Stimulated activated CD8-positive, alpha-beta memory T cell treated with anti-CD3 and anti-CD28 coated beads, Interleukin-4, amount 100 ng/mL, for 1 hour (primary cell): ENCODE results near the gene CPLANE2.
A peak's percentile ranks its signal among the peaks of the same experiment; 100 is the strongest.
"Not testable (repeated sequence)": the region's sequence is repeated elsewhere in the genome, so short reads cannot be mapped to it uniquely, and the experiment has no call there.

Experiments used
- DNase-seq, 2 donors: peaks; one replicate each; pipeline ENCODE4 v3.0.0-alpha.2; 2020; ENCODE audit warnings: low read depth in 2 of 2, low spot score in 1 of 2

CPLANE2 gene, protein sequence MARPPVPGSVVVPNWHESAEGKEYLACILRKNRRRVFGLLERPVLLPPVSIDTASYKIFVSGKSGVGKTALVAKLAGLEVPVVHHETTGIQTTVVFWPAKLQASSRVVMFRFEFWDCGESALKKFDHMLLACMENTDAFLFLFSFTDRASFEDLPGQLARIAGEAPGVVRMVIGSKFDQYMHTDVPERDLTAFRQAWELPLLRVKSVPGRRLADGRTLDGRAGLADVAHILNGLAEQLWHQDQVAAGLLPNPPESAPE

DNA sequence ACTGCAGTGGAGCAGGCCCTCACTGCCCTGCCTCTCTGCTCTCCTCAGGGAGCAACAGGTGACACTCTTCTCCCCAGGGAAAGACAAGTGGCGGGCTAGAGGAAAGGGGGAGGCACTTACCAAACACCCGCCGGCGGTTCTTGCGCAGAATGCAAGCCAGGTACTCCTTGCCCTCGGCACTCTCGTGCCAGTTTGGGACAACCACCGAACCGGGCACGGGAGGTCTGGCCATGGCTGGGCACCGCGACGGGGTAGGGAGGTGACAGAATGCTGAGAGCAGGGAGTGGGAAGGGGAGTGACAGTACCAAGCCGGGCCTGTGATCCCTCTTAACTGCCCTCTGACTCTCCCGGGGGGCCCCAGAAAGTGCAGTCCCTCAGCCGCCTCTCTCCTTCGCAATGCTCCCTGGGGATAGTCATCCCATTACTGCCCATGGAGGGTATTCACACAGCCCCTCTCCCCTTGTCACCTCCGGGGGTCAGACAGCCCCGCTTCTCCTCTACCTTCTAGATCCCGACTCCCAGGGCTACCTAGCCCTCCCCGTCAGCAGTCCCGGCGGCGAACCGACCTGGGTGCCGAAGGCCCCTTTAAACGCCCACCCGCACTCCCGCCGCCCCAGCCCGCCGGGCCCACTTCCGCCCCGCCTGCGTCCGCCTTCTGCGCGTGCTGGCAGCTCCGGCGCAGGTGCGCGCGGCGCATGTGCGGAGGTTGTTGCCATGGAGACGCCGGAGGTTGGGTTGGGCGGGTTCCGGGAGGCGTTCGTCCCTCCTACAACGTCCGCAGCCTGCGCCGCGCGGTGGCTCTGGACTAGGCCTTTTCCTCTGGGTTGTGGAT is at the start of gene CPLANE2:
Gene CPLANE2, minus strand, starts transcription at position 673 of the 832 bp plus-strand sequence. Its CDS starts 441 bp downstream, at position 232.
- DNase-seq: peak; percentile 86 to 93

GRCh38 chr1:16286122-16286521 is 49.1 kb upstream of the CPLANE2 start:
- DNase-seq: no peak

DNA sequence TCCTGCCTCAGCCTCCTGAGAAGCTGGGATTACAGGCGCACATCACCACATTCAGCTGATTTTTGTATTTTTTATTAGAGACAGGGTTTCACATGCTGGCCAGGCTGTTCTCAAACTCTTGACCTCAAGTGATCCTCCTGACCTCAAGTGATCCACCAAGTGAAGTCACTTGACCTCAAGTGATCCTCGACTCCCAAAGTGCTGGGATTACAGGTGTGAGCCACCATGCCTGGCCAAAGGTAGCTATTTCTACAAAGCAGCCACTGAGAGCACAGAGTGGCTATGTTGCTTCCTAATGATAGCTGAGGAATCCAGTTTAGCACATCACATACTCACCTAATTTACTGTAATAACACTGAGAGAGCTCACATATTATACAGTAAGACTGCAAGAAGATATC is 44.8 kb upstream of the CPLANE2 start:
- no peak for DNase-seq

- DNase-seq: no peak
Observed at GRCh38 chr1:16279186-16279585, 42.2 kb upstream of the CPLANE2 start.

- no peak for DNase-seq
Observed at GRCh38 chr1:16276302-16277030, 39.5 kb upstream of the CPLANE2 start.

DNA sequence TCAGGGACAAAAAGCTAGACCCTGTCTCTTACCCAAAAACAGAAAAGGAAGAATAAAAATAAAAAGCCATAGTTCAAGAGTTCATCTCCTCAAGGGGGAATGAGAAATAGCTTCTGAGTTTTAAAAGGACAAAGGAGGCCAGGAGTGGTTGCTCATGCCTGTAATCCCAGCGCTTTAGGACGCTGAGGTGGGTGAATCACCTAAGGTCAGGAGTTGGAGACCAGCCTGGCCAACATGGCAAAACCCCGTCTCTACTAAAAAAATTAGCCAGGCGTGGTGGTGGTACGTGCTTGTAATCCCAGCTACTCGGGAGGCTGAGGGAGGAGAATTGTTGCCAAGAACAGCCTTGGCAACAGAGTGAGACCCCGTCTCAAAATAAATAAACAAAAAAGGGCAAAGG is 38.6 kb upstream of the CPLANE2 start:
- DNase-seq: no peak

- DNase-seq: no peak
Observed at GRCh38 chr1:16267690-16268180, 30.8 kb upstream of the CPLANE2 start.

GRCh38 chr1:16266411-16267118 is 29.6 kb upstream of the CPLANE2 start:
- DNase-seq: no peak

DNA sequence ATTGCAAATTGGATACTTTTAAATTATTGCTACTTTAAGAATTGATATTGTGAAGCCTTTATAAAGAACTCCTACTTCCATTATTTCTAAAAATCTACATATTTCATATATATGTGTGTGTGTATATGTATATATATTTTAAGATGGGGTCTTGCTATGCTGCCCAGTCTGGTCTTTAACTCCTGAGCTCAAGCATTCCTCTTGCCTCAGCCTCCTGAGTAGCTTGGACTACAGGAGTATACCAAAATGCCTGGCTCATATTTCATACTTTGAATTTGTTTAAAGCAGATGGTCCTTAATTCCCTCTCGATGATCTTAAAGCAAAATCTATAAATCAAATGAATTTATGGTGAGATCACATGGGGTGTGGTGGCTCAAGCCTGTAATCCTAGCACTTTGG is 25.1 kb upstream of the CPLANE2 start:
- DNase-seq: no peak

GRCh38 chr1:16260814-16261213 is 23.8 kb upstream of the CPLANE2 start:
- DNase-seq: no peak

GRCh38 chr1:16258591-16259135 is 21.7 kb upstream of the CPLANE2 start:
- DNase-seq: no peak

GRCh38 chr1:16257968-16258367 is 21.0 kb upstream of the CPLANE2 start:
- DNase-seq: no peak

GRCh38 chr1:16257556-16257955 is 20.6 kb upstream of the CPLANE2 start:
- DNase-seq: not testable (repeated sequence)

GRCh38 chr1:16256478-16256877 is 19.5 kb upstream of the CPLANE2 start:
- DNase-seq: no peak

GRCh38 chr1:16254263-16254928 is 17.4 kb upstream of the CPLANE2 start:
- no peak for DNase-seq

GRCh38 chr1:16253332-16253922 is 16.4 kb upstream of the CPLANE2 start:
- no peak for DNase-seq

- no peak for DNase-seq
Observed at GRCh38 chr1:16252912-16253311, 15.9 kb upstream of the CPLANE2 start.

DNA sequence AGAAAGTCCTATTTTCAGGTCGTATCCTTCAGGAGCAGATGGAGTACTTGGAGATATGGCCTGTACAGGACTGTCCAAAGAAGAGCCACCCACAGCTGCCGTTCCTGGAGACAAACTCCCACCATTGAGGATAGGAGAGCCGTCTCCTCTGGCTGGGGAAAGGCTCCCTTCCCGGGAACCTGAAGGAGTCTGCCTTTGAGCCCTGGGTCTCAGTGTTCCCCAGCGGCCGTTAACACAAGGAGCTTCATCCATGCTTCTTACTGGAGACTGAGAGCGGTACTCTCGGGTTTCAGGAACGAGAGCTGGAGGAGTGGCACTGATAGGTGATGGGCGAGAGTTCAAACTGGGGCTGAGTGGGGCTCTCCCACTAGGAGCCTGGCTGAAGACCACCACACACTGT is 14.4 kb upstream of the CPLANE2 start:
- no peak for DNase-seq

GRCh38 chr1:16250524-16251251 is 13.7 kb upstream of the CPLANE2 start:
- no peak for DNase-seq
